Naive B cell (primary cell): ENCODE results near the gene IL26. TPM values are rescaled to one million over a fixed set of nuclear protein-coding genes. Genes with fewer than 3 reads are reported as not detected.

Source experiments
- ATAC-seq, 2 donors: fragments of 150-1000 bp; cut with Tn5 transposase; 2 replicates each; pipeline ENCODE4 v1.10.0; 2021; ENCODE audit warnings: low read depth in 2 of 2, mild to moderate bottlenecking in 2 of 2, moderate library complexity in 2 of 2
- DNase-seq: peaks from one replicate; pipeline ENCODE4 v3.0.0; 2022
- H3K27ac Mint-ChIP-seq, 6 donors: one replicate each; pipeline ENCODE4 v1.8.0; 2020 to 2022; ENCODE audit warnings: mild to moderate bottlenecking in 6 of 6, mixed read lengths in 6 of 6, moderate library complexity in 5 of 6, inconsistent platforms in 2 of 6
- H3K27me3 Mint-ChIP-seq, 3 donors: one replicate each; pipeline ENCODE4 v1.8.0; 2021 to 2022; ENCODE audit warnings: mixed read lengths in 3 of 3, mild to moderate bottlenecking in 1 of 3
- H3K36me3 Mint-ChIP-seq, 2 donors: one replicate each; pipeline ENCODE4 v1.8.0; 2020 to 2022; ENCODE audit warnings: mixed read lengths in 2 of 2, inconsistent platforms in 1 of 2, mild to moderate bottlenecking in 1 of 2
- H3K4me1 Mint-ChIP-seq, 3 donors: one replicate each; pipeline ENCODE4 v1.8.0; 2020 to 2022; ENCODE audit warnings: mixed read lengths in 3 of 3, inconsistent platforms in 1 of 3, mild to moderate bottlenecking in 1 of 3, moderate library complexity in 1 of 3
- H3K4me3 Mint-ChIP-seq, 8 donors: one replicate each; pipeline ENCODE4 v1.8.0; 2020 to 2022; ENCODE audit warnings: mild to moderate bottlenecking in 8 of 8, mixed read lengths in 8 of 8, moderate library complexity in 8 of 8, inconsistent platforms in 2 of 8
- H3K9me3 Mint-ChIP-seq, 7 donors: one replicate each; pipeline ENCODE4 v1.8.0; 2020 to 2022; ENCODE audit warnings: mixed read lengths in 7 of 7, mild to moderate bottlenecking in 5 of 7, inconsistent platforms in 2 of 7, moderate library complexity in 1 of 7
- polyA plus RNA-seq, 6 donors: library from polyadenylated mRNA; unstranded; fragments of 300-500 nt; fragmentation: Illumina TruSeq; gene quantifications; one replicate each; pipeline ENCODE4 v1.2.3, GENCODE V29; 2021; ENCODE audit warnings: low read depth in 6 of 6

IL26 gene, protein sequence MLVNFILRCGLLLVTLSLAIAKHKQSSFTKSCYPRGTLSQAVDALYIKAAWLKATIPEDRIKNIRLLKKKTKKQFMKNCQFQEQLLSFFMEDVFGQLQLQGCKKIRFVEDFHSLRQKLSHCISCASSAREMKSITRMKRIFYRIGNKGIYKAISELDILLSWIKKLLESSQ
- not detected for polyA plus RNA-seq

DNA sequence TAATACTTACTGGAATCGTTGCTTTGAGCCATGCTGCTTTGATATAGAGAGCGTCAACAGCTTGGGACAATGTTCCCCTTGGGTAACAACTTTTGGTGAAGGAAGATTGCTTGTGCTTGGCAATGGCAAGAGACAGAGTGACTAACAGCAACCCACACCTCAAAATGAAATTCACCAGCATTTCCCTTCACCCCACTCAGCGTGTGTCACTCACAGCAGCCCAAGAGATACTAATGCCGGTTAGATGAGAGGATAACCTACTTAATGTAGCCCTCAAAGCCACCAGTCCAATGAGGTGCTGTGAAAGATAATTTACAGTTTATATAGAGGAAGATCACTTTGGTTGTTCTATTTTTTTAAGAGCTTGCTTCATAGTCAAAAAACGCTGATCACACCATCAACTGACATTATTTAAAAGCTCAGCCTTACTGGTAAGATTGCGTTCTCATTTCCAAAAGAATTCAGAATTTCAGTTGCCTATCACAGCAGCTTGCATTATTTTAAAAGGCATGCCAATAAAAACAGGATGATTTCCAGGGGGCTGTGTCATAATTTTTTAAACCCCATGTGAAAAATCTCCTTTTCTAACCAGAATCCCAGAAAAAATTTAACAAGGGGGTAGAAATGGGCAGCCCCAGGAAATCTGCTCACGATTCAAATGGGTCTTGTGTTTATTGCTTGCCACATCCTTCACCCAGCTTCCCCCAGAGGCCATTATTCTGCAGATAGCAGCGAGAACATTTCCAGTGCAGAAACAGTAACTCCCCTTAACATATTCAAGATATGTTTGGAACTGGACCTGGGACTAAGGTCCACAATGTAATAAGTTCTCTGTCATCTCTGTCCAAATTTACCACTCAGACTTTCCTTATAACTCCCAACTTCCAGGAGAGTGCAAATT is at the start of gene IL26:
TSS of gene IL26 (minus strand) at position 235 of the 901 bp plus-strand sequence. CDS start at position 181, 54 bp downstream.
- H3K27ac Mint-ChIP-seq = no peak within 1 kb of the TSS
- peaks cover 0 to 5% (median 0%) of the 10 kb centered on the region in 3 donors for H3K27me3 Mint-ChIP-seq
- DNase-seq (no peak), ATAC-seq (no peak)
- no peaks in the 10 kb centered on the region for H3K36me3 Mint-ChIP-seq
- H3K9me3 Mint-ChIP-seq = no peaks in the 10 kb centered on the region
- peaks cover 4 to 7% (median 6%) of the 10 kb centered on the region in 3 donors for H3K4me1 Mint-ChIP-seq
- H3K4me3 Mint-ChIP-seq = no peak within 1 kb of the TSS

DNA sequence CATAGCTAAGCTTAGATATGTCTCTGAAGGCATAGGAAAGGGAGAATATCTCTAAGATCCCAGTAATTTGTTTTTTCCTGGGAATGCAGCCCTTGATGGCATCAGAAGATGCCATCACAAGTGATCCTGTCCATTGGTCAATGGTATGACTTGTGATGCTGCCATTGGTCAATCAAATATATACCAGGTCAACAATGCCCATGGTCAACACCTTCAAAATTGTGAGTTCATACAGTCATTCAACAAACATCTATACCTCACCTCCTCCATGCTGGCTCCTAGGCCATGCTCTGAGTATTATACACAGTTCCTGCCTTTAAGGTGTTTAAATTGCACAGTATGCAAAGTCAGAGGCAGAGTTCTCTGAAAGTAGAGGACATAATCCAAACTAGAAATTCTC is 47.1 kb upstream of the IL26 start:
- ATAC-seq = no peak
- DNase-seq = no peak
- H3K4me1 Mint-ChIP-seq = no peaks in the 10 kb centered on the region
- no peaks in the 10 kb centered on the region for H3K9me3 Mint-ChIP-seq
- H3K4me3 Mint-ChIP-seq = no peak overlapping the region
- H3K27me3 Mint-ChIP-seq = no peaks in the 10 kb centered on the region
- H3K27ac Mint-ChIP-seq = no peak overlapping the region
- no peaks in the 10 kb centered on the region for H3K36me3 Mint-ChIP-seq

DNA sequence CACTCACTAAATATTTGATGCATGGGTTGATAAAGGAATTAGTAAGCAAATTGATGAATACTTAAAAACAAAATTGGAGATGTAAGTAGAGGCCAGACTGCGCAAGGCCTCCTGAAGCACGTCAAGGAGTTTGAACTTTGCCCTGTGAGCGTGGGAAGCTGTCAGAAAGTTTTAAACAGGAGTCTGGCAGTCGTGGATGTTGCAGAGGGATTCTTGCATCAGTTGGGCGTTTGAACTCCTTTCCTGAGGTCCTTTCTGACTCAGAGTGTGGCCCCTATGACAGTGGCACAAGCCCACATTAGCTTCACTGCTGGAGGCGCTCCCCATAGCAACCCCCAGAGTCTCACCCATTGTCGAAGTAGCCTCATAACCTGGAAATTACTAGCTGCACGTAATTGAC is 45.7 kb upstream of the IL26 start:
- H3K27me3 Mint-ChIP-seq = no peaks in the 10 kb centered on the region
- no peaks in the 10 kb centered on the region for H3K9me3 Mint-ChIP-seq
- ATAC-seq = no peak

DNA sequence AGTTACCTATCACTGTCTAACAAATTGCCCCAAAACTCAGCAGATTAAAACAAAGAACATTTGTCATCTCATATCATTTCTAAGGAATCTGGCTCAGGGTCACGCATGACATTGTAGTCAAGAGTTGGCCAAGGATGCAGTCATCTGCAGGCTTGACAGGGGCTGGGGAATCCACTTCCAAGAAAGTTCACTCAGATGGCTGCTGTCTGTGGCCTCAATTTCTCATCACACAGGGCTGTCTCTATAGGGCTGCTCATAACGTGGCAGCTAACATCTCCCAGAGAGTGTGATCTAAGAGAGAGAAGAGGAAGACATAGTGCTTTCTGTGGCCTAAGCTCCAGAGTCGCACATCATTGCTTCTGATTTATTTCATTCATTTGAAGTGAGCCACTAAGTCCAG is 44.7 kb upstream of the IL26 start:
- Mint-ChIP-seq H3K4me1 (no peaks in the 10 kb centered on the region), H3K4me3 (no peak overlapping the region), H3K36me3 (no peaks in the 10 kb centered on the region), H3K27me3 (no peaks in the 10 kb centered on the region), H3K27ac (no peak overlapping the region), H3K9me3 (no peaks in the 10 kb centered on the region)
- DNase-seq (no peak), ATAC-seq (no peak)

More for the DNA sequence above, 45.7 kb upstream of the IL26 start:
- Mint-ChIP-seq H3K4me3 (no peak overlapping the region), H3K27ac (no peak overlapping the region), H3K4me1 (no peaks in the 10 kb centered on the region), H3K36me3 (no peaks in the 10 kb centered on the region)
- DNase-seq = no peak

DNA sequence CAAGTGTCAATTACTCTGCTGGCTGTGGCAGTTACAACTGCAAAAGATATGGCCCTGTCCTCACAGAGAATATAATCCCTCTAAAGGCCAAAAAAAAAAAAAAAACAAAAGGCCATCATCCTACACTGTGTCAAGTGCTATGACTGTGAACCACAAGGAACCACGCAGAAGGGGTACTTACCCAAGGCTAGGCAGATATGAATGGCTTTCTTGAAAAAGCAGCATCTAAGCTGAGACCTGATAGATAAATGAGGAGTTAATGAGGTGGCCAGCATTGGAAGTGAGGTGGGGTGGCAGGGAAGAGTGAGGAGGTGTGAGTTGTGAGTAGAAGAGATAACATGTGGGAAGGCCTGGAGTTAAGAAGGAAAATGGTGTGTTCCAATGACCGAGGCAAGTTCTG is 44.2 kb upstream of the IL26 start:
- H3K27me3 Mint-ChIP-seq = peaks cover 0 to 3% (median 0%) of the 10 kb centered on the region in 3 donors

DNA sequence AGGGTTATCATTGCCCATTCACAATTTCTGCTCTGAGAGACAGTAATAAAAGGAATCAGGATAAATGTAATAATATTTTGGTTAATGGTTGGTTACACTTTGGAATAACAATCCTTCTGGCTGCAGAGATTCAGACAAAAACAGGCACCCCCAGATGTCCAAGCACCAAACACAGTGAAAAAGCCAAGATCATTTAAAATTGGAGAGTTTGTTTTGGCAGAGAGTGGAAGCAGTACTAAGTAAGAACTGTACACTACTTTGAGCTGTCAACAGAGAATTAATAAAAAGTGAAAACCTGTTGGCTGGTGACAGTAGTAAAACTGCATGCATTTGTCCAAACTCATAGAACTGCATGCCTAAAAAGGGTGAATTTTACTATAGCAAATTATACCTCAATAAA is 43.4 kb upstream of the IL26 start:
- no peak overlapping the region for H3K4me3 Mint-ChIP-seq
- H3K27me3 Mint-ChIP-seq = peaks cover 0 to 6% (median 0%) of the 10 kb centered on the region in 3 donors
- ATAC-seq = no peak
- H3K27ac Mint-ChIP-seq = no peak overlapping the region
- no peaks in the 10 kb centered on the region for H3K9me3 Mint-ChIP-seq
- DNase-seq = no peak
- no peaks in the 10 kb centered on the region for H3K36me3 Mint-ChIP-seq
- H3K4me1 Mint-ChIP-seq = no peaks in the 10 kb centered on the region

More for the DNA sequence above, 44.2 kb upstream of the IL26 start:
- Mint-ChIP-seq H3K4me1 (no peaks in the 10 kb centered on the region), H3K9me3 (no peaks in the 10 kb centered on the region), H3K27ac (no peak overlapping the region), H3K4me3 (no peak overlapping the region), H3K36me3 (no peaks in the 10 kb centered on the region)
- no peak for DNase-seq
- ATAC-seq = no peak

DNA sequence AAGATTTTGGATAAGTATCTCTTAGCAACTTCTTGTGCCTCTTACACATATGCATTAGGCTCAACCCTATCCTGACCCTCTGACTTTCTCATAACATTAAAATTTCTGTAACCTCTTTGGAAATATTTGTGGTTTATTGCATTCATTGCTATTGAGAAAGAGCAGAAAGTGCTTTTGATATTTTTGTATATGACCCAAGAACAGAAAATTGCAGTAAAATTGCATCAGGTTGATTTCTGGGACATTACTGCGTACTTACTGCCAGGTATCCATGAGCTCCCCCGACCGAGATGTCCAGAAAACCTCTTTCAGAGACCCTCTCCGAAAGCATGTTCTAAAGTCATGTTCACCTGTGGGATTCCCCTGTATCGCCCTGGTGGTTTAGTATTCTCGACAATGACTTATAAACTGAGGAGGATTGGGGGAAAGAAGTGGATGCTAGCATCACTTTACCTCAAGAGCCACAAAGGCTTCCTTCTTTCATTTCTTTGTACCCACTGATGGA is 42.3 kb upstream of the IL26 start:
- no peak overlapping the region for H3K4me3 Mint-ChIP-seq
- H3K9me3 Mint-ChIP-seq = no peaks in the 10 kb centered on the region
- H3K27me3 Mint-ChIP-seq = peaks cover 0 to 6% (median 0%) of the 10 kb centered on the region in 3 donors
- H3K27ac Mint-ChIP-seq = no peak overlapping the region
- no peak for ATAC-seq
- H3K4me1 Mint-ChIP-seq = no peaks in the 10 kb centered on the region
- H3K36me3 Mint-ChIP-seq = no peaks in the 10 kb centered on the region
- DNase-seq = no peak

DNA sequence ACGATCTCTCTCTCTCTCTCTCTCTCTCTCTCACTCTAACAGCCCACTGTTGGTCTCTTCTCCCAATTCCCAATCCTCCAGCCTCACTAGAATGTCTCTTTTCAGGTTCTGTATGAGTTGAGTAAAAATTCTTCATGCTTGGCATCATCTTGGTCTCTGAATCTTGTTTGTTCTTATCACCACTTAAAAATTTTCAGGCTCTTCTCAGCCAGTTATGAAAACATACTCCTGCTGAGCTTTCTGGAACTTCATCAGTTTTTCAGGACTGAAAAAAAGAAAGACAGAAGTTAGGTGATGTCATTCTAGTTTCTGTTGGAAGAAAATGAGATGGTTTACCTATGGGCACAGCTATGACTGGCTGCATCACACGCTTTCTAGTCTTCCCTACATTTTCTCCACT is 39.2 kb upstream of the IL26 start:
- DNase-seq = no peak
- Mint-ChIP-seq H3K27me3 (peaks cover 0 to 6% (median 0%) of the 10 kb centered on the region in 3 donors), H3K36me3 (no peaks in the 10 kb centered on the region), H3K9me3 (no peaks in the 10 kb centered on the region), H3K4me1 (no peaks in the 10 kb centered on the region), H3K27ac (no peak overlapping the region), H3K4me3 (no peak overlapping the region)
- ATAC-seq = no peak

DNA sequence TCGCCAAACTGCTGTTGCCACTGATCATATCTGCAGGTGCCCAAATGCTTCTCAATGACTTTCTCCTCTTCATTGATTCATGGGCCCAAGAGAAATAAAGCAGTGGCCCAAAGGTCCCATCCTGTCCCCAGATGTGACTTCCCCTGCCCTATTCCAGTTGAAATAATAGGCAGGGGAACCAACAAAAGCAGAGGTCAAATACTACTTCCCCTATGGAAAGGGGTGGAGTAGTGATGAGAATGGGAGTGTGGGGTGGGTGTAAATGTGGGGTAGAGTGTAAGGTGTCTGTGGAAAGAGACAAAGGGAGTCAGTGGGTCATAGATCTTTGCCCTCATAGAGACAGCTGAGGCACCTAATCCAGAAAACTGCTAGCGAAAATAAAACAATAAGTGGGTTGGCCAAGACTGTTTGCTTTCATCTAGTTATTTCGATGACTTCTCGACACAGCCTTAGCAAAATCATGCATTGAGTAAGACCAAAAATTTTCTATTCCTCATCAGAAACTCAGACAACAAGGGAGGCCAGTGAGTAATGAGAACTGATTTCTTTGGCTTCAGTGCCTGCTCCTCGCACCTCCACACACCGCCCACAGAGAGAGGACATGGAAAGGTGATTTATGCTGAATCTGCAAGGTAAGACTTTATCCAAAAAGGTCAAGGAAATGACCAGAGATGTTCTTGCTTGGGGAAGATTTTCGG is 38.7 kb upstream of the IL26 start:
- H3K4me1 Mint-ChIP-seq = no peaks in the 10 kb centered on the region

DNA sequence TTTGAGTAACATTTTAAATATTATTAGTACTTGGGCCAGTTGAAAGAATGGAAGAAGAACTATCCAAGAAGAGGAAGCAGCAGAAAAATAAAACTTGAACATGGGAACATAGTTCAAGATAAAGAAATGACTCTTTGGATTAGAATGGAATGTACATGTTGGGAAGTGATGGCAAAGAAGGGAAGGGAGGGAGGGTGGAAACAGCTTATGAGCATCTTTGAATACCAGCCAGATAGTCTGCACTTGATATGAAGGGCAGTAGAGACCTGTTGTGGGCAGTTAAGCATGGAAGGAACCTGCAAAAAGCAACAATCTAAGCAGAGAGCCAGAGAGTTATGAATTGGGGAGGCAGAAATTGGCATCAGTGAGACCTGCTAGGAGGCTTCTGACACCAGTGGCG is 37.8 kb upstream of the IL26 start:
- no peak for ATAC-seq

More for the DNA sequence above, 38.7 kb upstream of the IL26 start:
- ATAC-seq (no peak), DNase-seq (no peak)
- Mint-ChIP-seq H3K27ac (no peak overlapping the region), H3K27me3 (peaks cover 0 to 6% (median 0%) of the 10 kb centered on the region in 3 donors), H3K9me3 (no peaks in the 10 kb centered on the region), H3K36me3 (no peaks in the 10 kb centered on the region), H3K4me3 (no peak overlapping the region)

DNA sequence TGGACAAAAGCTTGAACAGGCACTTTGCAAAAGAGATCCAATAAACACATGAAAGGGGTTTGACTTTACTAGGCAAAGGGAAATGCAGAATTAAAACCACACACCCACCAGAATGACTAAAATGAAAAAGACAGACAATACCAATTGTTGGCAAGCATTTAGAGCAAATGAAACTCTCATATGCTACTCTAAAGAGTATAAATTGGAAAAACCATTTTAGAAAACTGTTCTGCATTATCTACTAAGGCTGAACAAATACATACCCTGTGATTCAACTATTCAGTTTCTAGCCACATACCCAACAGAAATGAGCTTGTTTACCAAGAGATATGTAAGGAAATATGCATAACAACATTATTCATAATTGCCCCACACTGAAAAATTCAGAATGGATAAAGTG is 36.3 kb upstream of the IL26 start:
- no peak for DNase-seq
- Mint-ChIP-seq H3K36me3 (no peaks in the 10 kb centered on the region), H3K4me3 (no peak overlapping the region), H3K4me1 (no peaks in the 10 kb centered on the region), H3K9me3 (no peaks in the 10 kb centered on the region), H3K27ac (peak overlapping the region in 1 of 6 donors; percentile 7), H3K27me3 (peaks cover 0 to 9% (median 6%) of the 10 kb centered on the region in 3 donors)
- ATAC-seq = no peak

More for the DNA sequence above, 37.8 kb upstream of the IL26 start:
- Mint-ChIP-seq H3K9me3 (no peaks in the 10 kb centered on the region), H3K4me3 (no peak overlapping the region), H3K4me1 (no peaks in the 10 kb centered on the region), H3K27me3 (peaks cover 0 to 6% (median 0%) of the 10 kb centered on the region in 3 donors), H3K27ac (no peak overlapping the region), H3K36me3 (no peaks in the 10 kb centered on the region)
- no peak for DNase-seq

DNA sequence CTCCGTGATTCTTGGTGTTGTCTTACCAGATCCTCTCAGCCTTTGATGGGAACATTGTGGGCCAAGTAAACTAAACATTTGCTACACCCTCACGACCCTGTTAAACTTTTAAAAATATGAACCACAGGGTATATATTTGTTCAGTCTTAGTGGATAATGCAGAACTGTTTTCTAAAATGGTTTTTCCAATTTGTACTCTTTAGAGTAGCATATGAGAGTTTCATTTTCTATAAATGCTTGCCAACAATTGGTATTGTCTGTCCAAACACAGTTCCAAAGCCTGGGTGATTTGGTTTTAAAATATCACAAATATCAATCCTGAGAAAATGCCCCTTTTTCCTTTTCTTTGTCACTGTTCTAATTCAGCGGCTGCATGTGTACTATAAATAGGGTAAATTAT is 34.5 kb upstream of the IL26 start:
- DNase-seq = no peak
- no peak for ATAC-seq
- Mint-ChIP-seq H3K9me3 (no peaks in the 10 kb centered on the region), H3K27ac (no peak overlapping the region), H3K27me3 (peaks cover 0 to 9% (median 6%) of the 10 kb centered on the region in 3 donors), H3K4me3 (no peak overlapping the region), H3K4me1 (no peaks in the 10 kb centered on the region), H3K36me3 (no peaks in the 10 kb centered on the region)

DNA sequence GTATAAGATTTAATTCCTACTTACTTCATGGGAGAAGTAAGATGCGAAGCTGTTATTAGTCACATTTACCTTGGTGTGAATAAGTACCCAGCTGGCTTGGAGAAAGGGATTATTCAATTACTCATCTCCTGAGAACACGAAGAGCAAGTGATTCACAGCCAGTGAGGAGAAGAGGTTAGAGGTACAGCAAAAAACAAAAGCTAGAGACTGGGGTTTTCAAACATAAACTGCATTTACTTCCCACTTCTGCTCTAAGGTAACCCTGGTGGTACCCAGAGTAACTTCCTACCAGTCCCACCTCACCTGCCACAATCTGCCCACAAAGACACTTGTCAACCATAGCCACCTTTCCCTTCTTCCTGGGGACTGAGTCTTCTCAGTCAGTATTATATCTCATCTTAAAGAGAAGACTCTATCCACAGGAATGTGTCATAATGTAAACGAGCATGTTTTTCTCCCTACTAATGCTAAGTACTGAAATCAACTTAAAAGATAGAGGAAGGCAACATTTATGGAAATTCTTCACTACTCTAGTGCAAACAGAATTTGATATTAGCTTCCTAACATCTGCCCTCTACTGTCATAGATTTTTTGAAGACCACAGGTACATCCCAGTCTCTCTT is 33.8 kb upstream of the IL26 start:
- no peak for ATAC-seq
- Mint-ChIP-seq H3K36me3 (no peaks in the 10 kb centered on the region), H3K27ac (no peak overlapping the region), H3K27me3 (peaks cover 0 to 15% (median 0%) of the 10 kb centered on the region in 3 donors), H3K9me3 (no peaks in the 10 kb centered on the region), H3K4me1 (no peaks in the 10 kb centered on the region), H3K4me3 (no peak overlapping the region)
- DNase-seq = no peak
